OCI-LY7 (cell line): ENCODE measurements around the gene HOXD8.

Experiments
- EZH2phosphoT487 ChIP-seq: fragments of 200-600 bp; sonication (generic); IDR thresholded peaks from 2 replicates; pipeline ENCODE4 v1.6.1; 2018; ENCODE audit warnings: low read depth, borderline replicate concordance, mild to moderate bottlenecking, mixed run types, antibody characterized with exemption, low read length, moderate library complexity, mixed read lengths
- TF ChIP-seq, protein P1 (sequence below): fragments of 200-600 bp; sonication (generic); conservative IDR thresholded peaks from 2 replicates; pipeline ENCODE4 v1.5.1; 2014; ENCODE audit warnings: mild to moderate bottlenecking, antibody characterized with exemption, low read length, moderate library complexity, mixed read lengths

DNA sequence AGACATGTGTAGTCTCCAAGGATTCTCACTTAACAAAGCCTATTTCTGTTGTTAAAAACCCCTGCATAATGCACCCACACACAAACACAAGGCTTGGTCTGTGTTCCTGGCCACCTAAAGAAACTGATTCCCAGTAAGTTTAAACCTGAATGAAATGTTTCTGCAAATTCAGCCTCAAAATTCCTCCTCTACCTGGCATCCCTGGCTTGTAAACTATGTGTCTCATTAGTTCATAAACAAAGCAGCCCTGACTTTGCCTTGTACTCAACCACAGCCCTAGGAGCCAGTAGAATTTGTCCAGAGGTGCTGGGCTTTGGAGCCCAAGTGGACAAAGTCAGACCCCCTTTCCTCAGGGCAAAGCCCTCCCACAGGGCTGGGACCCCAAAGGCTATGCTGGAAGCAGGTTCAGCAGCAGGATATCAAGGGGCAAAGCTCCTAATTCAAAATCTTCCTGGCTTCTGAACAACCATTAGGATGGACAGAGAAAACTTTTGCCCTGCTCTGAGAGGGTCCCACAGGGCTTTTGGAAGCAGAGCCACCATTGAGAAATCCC, 39.6 kb upstream of the HOXD8 start:
- TF ChIP-seq, protein P1, sequence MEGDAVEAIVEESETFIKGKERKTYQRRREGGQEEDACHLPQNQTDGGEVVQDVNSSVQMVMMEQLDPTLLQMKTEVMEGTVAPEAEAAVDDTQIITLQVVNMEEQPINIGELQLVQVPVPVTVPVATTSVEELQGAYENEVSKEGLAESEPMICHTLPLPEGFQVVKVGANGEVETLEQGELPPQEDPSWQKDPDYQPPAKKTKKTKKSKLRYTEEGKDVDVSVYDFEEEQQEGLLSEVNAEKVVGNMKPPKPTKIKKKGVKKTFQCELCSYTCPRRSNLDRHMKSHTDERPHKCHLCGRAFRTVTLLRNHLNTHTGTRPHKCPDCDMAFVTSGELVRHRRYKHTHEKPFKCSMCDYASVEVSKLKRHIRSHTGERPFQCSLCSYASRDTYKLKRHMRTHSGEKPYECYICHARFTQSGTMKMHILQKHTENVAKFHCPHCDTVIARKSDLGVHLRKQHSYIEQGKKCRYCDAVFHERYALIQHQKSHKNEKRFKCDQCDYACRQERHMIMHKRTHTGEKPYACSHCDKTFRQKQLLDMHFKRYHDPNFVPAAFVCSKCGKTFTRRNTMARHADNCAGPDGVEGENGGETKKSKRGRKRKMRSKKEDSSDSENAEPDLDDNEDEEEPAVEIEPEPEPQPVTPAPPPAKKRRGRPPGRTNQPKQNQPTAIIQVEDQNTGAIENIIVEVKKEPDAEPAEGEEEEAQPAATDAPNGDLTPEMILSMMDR = no peak
- TF ChIP-seq EZH2phosphoT487 = no peak
